HL-60 (cell line): Measurements from ENCODE around the gene CAD.

Experiments used
- POLR2AphosphoS5 ChIP-seq: IDR thresholded peaks from 2 replicates; pipeline ENCODE4 v1.6.1; 2012; ENCODE audit warnings: low read depth
- TF ChIP-seq, protein P1 (sequence below): IDR thresholded peaks from one replicate; pipeline ENCODE4 v1.5.1; 2011; ENCODE audit warnings: low read length, control low read depth, inconsistent platforms; ENCODE audit not compliant: insufficient read depth

DNA sequence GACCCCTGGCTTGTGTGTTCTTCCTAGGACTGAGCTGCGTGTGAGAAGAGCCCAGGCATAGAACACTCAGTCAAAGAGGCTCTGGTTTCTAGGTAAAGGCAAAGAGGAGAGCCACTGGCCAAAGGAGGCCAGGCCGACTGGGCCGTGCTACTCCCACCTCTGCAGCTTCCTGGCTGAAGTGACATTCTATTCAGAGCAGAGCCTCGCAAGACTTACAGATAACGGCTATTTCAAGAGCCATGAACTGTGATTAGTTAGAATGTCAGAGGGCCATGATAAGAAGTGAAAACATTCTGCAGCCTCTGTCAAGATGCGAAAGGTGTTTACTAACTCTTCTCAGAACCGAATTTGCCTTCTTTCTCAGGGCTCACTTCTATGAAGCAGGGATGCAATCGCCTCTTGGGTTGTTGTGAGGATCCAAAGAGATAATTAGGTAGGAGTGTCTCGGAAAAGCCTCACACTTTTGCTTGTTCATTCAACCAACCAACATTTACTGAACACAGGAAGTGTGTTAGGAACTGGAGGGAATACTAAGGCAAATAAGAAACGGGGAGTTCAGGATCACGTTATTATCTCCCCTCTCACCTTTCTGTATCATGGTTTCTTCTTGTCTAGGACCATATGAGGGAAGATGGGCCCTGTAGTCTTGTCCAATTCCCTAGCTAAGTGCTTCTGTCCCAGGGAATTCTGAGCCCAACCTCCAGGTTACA lies 54.6 kb downstream of the CAD start:
- TF ChIP-seq, protein P1, sequence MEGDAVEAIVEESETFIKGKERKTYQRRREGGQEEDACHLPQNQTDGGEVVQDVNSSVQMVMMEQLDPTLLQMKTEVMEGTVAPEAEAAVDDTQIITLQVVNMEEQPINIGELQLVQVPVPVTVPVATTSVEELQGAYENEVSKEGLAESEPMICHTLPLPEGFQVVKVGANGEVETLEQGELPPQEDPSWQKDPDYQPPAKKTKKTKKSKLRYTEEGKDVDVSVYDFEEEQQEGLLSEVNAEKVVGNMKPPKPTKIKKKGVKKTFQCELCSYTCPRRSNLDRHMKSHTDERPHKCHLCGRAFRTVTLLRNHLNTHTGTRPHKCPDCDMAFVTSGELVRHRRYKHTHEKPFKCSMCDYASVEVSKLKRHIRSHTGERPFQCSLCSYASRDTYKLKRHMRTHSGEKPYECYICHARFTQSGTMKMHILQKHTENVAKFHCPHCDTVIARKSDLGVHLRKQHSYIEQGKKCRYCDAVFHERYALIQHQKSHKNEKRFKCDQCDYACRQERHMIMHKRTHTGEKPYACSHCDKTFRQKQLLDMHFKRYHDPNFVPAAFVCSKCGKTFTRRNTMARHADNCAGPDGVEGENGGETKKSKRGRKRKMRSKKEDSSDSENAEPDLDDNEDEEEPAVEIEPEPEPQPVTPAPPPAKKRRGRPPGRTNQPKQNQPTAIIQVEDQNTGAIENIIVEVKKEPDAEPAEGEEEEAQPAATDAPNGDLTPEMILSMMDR, result no peak
- no peak for TF ChIP-seq POLR2AphosphoS5
